HepG2 (cell line): ENCODE measurements around the gene NEBL. TPM values are rescaled to one million over a fixed set of nuclear protein-coding genes. Genes with fewer than 3 reads are reported as not detected.

Source experiments
- ATAC-seq: fragments of 200-7000 bp; cut with Tn5 transposase; 3 replicates; pipeline ENCODE4 v1.9.1; 2020; ENCODE audit warnings: mild to moderate bottlenecking, moderate library complexity
- BruUV-seq: library from RNA; stranded (reverse); fragments of 400-500 nt; replicated peaks from 2 replicates; lab custom pipeline; 2021; lab: Mats Ljungman, UMichigan
- CTCF ChIA-PET: fragments of 300-600 bp; formaldehyde crosslinking; extraction: SDS; loops from one replicate; lab custom pipeline; 2021; ENCODE audit warnings: low total read pairs, inconsistent platforms, low intra/inter-chr PET ratio; lab: Yijun Ruan, JAX
- POLR2A ChIA-PET: fragments of 350-600 bp; sonication (Branson Sonifier 250); formaldehyde crosslinking; loops from one replicate; lab custom pipeline; 2020; ENCODE audit warnings: antibody characterized with exemption, inconsistent platforms; lab: Yijun Ruan, JAX
- DNase-seq: peaks from one replicate; pipeline ENCODE4 v3.0.0-alpha.2; 2015; ENCODE audit warnings: low spot score
- FAIRE-seq: peaks from 3 replicates; lab custom pipeline; 2011; peaks lifted over from hg19 to GRCh38; lab: Jason Lieb, UNC
- H2AFZ ChIP-seq: one replicate; pipeline ENCODE4 v1.6.1; 2011; ENCODE audit warnings: low read length, inconsistent platforms
- H3K27ac ChIP-seq: fragments of 300-600 bp; 3 replicates; pipeline ENCODE4 v1.8.0; 2011; ENCODE audit warnings: mixed run types, mild to moderate bottlenecking, mixed read lengths, low read length, inconsistent platforms; ENCODE audit not compliant: insufficient read depth; ENCODE audit errors: extremely low read length
- H3K27me3 ChIP-seq, 2 experiments: fragments of 200-600 bp in 1 of 2; 2 replicates in 1 of 2; 3 replicates in 1 of 2; pipeline versions ENCODE4 v1.6.0 to v1.8.0; 2011; ENCODE audit warnings: low read length in 2 of 2, mild to moderate bottlenecking in 2 of 2, moderate library complexity in 2 of 2, inconsistent platforms in 1 of 2; ENCODE audit not compliant: insufficient read depth in 2 of 2, control insufficient read depth in 1 of 2
- H3K36me3 ChIP-seq, 2 experiments: fragments of 200-600 bp in 1 of 2; replicated peaks in 1 of 2; 2 replicates in 1 of 2; 3 replicates in 1 of 2; pipeline versions ENCODE4 v1.5.1 to v1.8.0; 2011; ENCODE audit warnings: low read length in 2 of 2, inconsistent platforms in 1 of 2; ENCODE audit not compliant: insufficient read depth in 2 of 2, control insufficient read depth in 1 of 2
- H3K4me1 ChIP-seq: 2 replicates; pipeline ENCODE4 v1.5.1; 2012; ENCODE audit warnings: low read length, inconsistent platforms; ENCODE audit not compliant: insufficient read depth
- H3K4me2 ChIP-seq: 2 replicates; pipeline ENCODE4 v1.6.0; 2011; ENCODE audit warnings: low read depth, low read length, inconsistent platforms
- H3K4me3 ChIP-seq, 3 experiments: fragments of 200-600 bp in 1 of 3; sonication (generic), shearing (Covaris generic) in 1 of 3; replicated peaks in 1 of 3; 2 replicates each; pipeline ENCODE4 v1.5.1; 2011 to 2016; ENCODE audit warnings: low read length in 3 of 3, inconsistent platforms in 2 of 3, low read depth in 2 of 3, mild to moderate bottlenecking in 2 of 3, control low read depth in 1 of 3, mixed read lengths in 1 of 3; ENCODE audit not compliant: insufficient read depth in 1 of 3
- H3K79me2 ChIP-seq: one replicate; pipeline ENCODE4 v1.6.1; 2011; ENCODE audit warnings: low read length, inconsistent platforms; ENCODE audit not compliant: insufficient read depth
- H3K9ac ChIP-seq: 2 replicates; pipeline ENCODE4 v1.6.0; 2011; ENCODE audit warnings: mild to moderate bottlenecking, low read depth, low read length, inconsistent platforms; ENCODE audit not compliant: insufficient read depth
- H3K9me3 ChIP-seq: 2 replicates; pipeline ENCODE4 v1.5.1; 2012; ENCODE audit warnings: mild to moderate bottlenecking, low read length
- H4K20me1 ChIP-seq: 2 replicates; pipeline ENCODE4 v1.6.0; 2011; ENCODE audit warnings: inconsistent platforms, mild to moderate bottlenecking, low read length, moderate library complexity; ENCODE audit not compliant: insufficient read depth
- MYNN ChIP-seq: sonication (generic); formaldehyde crosslinking; IDR thresholded peaks from 2 replicates; pipeline ENCODE4 v1.4.0; 2020; ENCODE audit warnings: mild to moderate bottlenecking, low read depth, missing genetic modification reagents
- WGBS: methylation state at CpG from one replicate; pipeline ENCODE4 v1.1.6; 2017; ENCODE audit warnings: low lambda C conversion rate; 5-methylcytosine and 5-hydroxymethylcytosine counted together
- in situ Hi-C: cut with HindIII; loops from 2 replicates; pipeline ENCODE4 v1.10.0; 2017; ENCODE audit warnings: low pct_unique_long_range_greater_than_20kb; ENCODE audit not compliant: extremely low pct_ligation_motif_present
- intact Hi-C: fragments of 100-400 bp; cut with micrococcal nuclease; formaldehyde crosslinking; loops from one replicate; pipeline ENCODE4 v1.10.0; 2022; ENCODE audit not compliant: unreplicated experiment
- polyA plus RNA-seq, 8 experiments: library from polyadenylated mRNA; depleted of rRNA in 3 of 8; stranded (reverse) in 7 of 8; unstranded in 1 of 8; fragments of >200 nt; fragmentation: Illumina TruSeq in 4 of 8; extraction: Trizol in 4 of 8; gene quantifications; 2 replicates each; pipeline versions ENCODE4 v1.2.1 to v1.2.3, GENCODE V29; 2011 to 2016; ENCODE audit warnings: low read depth in 4 of 8, missing spikeins in 1 of 8, mixed read lengths in 1 of 8; ENCODE audit not compliant: insufficient read depth in 1 of 8
- total RNA-seq, 5 experiments: library from RNA; depleted of rRNA; stranded (reverse); fragments of >200 nt; fragmentation: Illumina TruSeq; extraction: Trizol; gene quantifications; 2 replicates each; pipeline ENCODE4 v1.2.3, GENCODE V29; 2016; ENCODE audit warnings: low read depth in 1 of 5
- TF ChIP-seq, protein P1 (sequence below): sonication (generic); formaldehyde crosslinking; IDR thresholded peaks from 2 replicates; pipeline ENCODE4 v1.5.0; 2020; ENCODE audit warnings: mild to moderate bottlenecking, missing genetic modification reagents
- TF ChIP-seq, protein P2 (sequence below): IDR thresholded peaks from 2 replicates; pipeline ENCODE4 v1.6.1; 2016; ENCODE audit warnings: low read depth, borderline replicate concordance

NEBL gene
- total and polyA plus RNA-seq, 2 of the 13 experiments (the other 11 are each of a cell fraction or from before 2014, with no cell fraction given): not detected

DNA sequence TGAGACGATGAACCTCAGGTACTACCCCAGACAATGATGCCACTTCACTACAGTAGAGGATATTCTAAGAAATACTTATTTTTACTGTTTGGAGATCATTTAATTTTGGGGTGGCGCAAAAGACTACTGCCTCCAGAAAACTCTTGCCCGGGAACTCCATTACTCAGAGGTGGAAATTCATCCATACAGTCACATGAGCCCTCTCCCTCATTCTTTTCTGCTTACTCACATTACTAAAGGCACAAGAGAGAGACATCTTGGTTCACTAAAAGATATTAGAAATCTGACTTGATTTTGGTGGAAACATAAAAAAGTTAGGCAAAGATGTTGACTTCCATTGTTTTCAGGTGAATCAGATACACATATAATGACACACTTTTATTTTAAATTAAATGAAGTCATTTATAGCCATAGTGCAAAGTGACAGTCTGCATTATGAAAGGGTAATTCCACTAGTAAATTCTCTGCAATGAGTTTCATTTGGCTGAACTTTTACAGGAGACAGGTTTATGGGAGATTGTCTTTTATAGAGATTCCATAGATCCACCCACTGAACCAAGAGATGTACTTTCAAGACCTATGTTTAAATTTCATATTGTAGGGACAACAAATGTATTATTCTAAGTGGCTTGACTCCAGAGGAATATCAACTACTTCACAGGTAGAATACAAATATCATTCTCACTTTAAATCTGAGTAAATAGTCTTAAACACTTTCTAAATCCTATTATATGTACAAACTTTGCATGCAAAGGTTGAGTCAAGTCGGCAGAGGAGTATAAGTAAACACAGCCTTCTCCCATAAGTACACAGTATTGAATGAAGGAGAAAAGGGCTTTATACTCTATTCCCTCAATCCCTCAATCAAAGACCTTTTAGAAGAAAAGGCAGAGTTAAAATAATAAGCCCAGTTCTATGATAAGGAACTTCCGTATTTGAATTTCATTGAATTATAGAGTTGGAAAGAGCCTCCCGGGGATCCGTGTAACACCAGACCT lies 18.8 kb downstream of the NEBL start:
- Histone ChIP-seq H3K27me3 (no peaks in the 10 kb centered on the region), H3K9me3 (no peaks in the 10 kb centered on the region), H2AFZ (no peak overlapping the region), H3K9ac (no peak overlapping the region), H3K36me3 (no peaks in the 10 kb centered on the region), H3K4me1 (no peaks in the 10 kb centered on the region), H3K4me2 (no peak overlapping the region), H4K20me1 (no peaks in the 10 kb centered on the region), H3K79me2 (no peaks in the 10 kb centered on the region), H3K27ac (no peak overlapping the region), H3K4me3 (no peak overlapping the region)
- in situ Hi-C loops: no loop called here
- intact Hi-C loops: no loop called here
- FAIRE-seq (no peak), DNase-seq (no peak)
- ChIA-PET CTCF (no interaction called here), POLR2A (no interaction called here)
- WGBS: 32% methylated on average over 7 of the region's 7 CpGs
- TF ChIP-seq, protein P1, sequence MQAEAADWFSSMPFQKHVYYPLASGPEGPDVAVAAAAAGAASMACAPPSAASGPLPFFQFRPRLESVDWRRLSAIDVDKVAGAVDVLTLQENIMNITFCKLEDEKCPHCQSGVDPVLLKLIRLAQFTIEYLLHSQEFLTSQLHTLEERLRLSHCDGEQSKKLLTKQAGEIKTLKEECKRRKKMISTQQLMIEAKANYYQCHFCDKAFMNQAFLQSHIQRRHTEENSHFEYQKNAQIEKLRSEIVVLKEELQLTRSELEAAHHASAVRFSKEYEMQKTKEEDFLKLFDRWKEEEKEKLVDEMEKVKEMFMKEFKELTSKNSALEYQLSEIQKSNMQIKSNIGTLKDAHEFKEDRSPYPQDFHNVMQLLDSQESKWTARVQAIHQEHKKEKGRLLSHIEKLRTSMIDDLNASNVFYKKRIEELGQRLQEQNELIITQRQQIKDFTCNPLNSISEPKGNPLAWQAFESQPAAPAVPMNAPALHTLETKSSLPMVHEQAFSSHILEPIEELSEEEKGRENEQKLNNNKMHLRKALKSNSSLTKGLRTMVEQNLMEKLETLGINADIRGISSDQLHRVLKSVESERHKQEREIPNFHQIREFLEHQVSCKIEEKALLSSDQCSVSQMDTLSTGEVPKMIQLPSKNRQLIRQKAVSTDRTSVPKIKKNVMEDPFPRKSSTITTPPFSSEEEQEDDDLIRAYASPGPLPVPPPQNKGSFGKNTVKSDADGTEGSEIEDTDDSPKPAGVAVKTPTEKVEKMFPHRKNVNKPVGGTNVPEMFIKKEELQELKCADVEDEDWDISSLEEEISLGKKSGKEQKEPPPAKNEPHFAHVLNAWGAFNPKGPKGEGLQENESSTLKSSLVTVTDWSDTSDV (CRISPR knock-in tag): no peak
- TF ChIP-seq, protein P2, sequence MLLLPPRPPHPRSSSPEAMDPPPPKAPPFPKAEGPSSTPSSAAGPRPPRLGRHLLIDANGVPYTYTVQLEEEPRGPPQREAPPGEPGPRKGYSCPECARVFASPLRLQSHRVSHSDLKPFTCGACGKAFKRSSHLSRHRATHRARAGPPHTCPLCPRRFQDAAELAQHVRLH (CRISPR knock-in tag): no peak
- no peak for TF ChIP-seq MYNN
- TF ChIP-seq, all 625 proteins: peak for 0
- ATAC-seq: no peak
- no TSS peak for BruUV-seq
